Activated naive CD8-positive, alpha-beta T cell (primary cell): Measurements from ENCODE around the gene SPON1.

Experiments
- H3K27ac Mint-ChIP-seq: one replicate; pipeline ENCODE4 v1.8.0; 2021; ENCODE audit warnings: mixed read lengths
- H3K27me3 Mint-ChIP-seq: one replicate; pipeline ENCODE4 v1.8.0; 2021; ENCODE audit warnings: mixed read lengths
- H3K36me3 Mint-ChIP-seq: one replicate; pipeline ENCODE4 v1.8.0; 2021; ENCODE audit warnings: mixed read lengths
- H3K4me1 Mint-ChIP-seq: one replicate; pipeline ENCODE4 v1.8.0; 2021; ENCODE audit warnings: low read depth, mixed read lengths
- H3K4me3 Mint-ChIP-seq: one replicate; pipeline ENCODE4 v1.8.0; 2021; ENCODE audit warnings: mild to moderate bottlenecking, mixed read lengths
- H3K9me3 Mint-ChIP-seq: one replicate; pipeline ENCODE4 v1.8.0; 2021; ENCODE audit warnings: low read depth, mixed read lengths

SPON1 gene

GRCh38 chr11:14288189-14288935, 325.8 kb downstream of the SPON1 start:
- H3K4me1 Mint-ChIP-seq = no peaks in the 10 kb centered on the region
- no peaks in the 10 kb centered on the region for H3K9me3 Mint-ChIP-seq
- H3K27me3 Mint-ChIP-seq = no peaks in the 10 kb centered on the region
- peak overlapping the region; percentile 3 for H3K27ac Mint-ChIP-seq
- peaks cover 20% of the 10 kb centered on the region for H3K36me3 Mint-ChIP-seq
- no peak overlapping the region for H3K4me3 Mint-ChIP-seq

GRCh38 chr11:14290422-14290821, 327.9 kb downstream of the SPON1 start:
- H3K27me3 Mint-ChIP-seq = no peaks in the 10 kb centered on the region
- H3K4me3 Mint-ChIP-seq = no peak overlapping the region
- H3K36me3 Mint-ChIP-seq = peaks cover 27% of the 10 kb centered on the region
- H3K4me1 Mint-ChIP-seq = no peaks in the 10 kb centered on the region
- H3K27ac Mint-ChIP-seq = no peak overlapping the region
- H3K9me3 Mint-ChIP-seq = no peaks in the 10 kb centered on the region

- peaks cover 10% of the 10 kb centered on the region for H3K4me1 Mint-ChIP-seq
- H3K36me3 Mint-ChIP-seq = no peaks in the 10 kb centered on the region
- H3K27ac Mint-ChIP-seq = no peak overlapping the region
- H3K9me3 Mint-ChIP-seq = no peaks in the 10 kb centered on the region
- no peaks in the 10 kb centered on the region for H3K27me3 Mint-ChIP-seq
- no peak overlapping the region for H3K4me3 Mint-ChIP-seq
Observed at GRCh38 chr11:14299921-14300320, 337.4 kb downstream of the SPON1 start.

- H3K27ac Mint-ChIP-seq = no peak overlapping the region
- no peaks in the 10 kb centered on the region for H3K36me3 Mint-ChIP-seq
- H3K9me3 Mint-ChIP-seq = no peaks in the 10 kb centered on the region
- H3K4me3 Mint-ChIP-seq = no peak overlapping the region
- no peaks in the 10 kb centered on the region for H3K27me3 Mint-ChIP-seq
- peaks cover 10% of the 10 kb centered on the region for H3K4me1 Mint-ChIP-seq
Observed at GRCh38 chr11:14300661-14301304, 338.3 kb downstream of the SPON1 start.

- H3K4me1 Mint-ChIP-seq = peaks cover 7% of the 10 kb centered on the region
- H3K27ac Mint-ChIP-seq = no peak overlapping the region
- no peaks in the 10 kb centered on the region for H3K27me3 Mint-ChIP-seq
- no peak overlapping the region for H3K4me3 Mint-ChIP-seq
- H3K36me3 Mint-ChIP-seq = no peaks in the 10 kb centered on the region
- H3K9me3 Mint-ChIP-seq = no peaks in the 10 kb centered on the region
Observed at GRCh38 chr11:14304601-14305000, 342.1 kb downstream of the SPON1 start.

GRCh38 chr11:14305649-14306048, 343.1 kb downstream of the SPON1 start:
- no peak overlapping the region for H3K4me3 Mint-ChIP-seq

GRCh38 chr11:14306481-14306880, 344.0 kb downstream of the SPON1 start:
- no peak overlapping the region for H3K4me3 Mint-ChIP-seq
- H3K27ac Mint-ChIP-seq = no peak overlapping the region
- no peaks in the 10 kb centered on the region for H3K36me3 Mint-ChIP-seq
- H3K27me3 Mint-ChIP-seq = no peaks in the 10 kb centered on the region
- H3K9me3 Mint-ChIP-seq = no peaks in the 10 kb centered on the region
- peaks cover 7% of the 10 kb centered on the region for H3K4me1 Mint-ChIP-seq

More at GRCh38 chr11:14305649-14306048, 343.1 kb downstream of the SPON1 start:
- Mint-ChIP-seq H3K9me3 (no peaks in the 10 kb centered on the region), H3K4me1 (peaks cover 7% of the 10 kb centered on the region), H3K27ac (no peak overlapping the region), H3K36me3 (no peaks in the 10 kb centered on the region), H3K27me3 (no peaks in the 10 kb centered on the region)

- Mint-ChIP-seq H3K4me3 (no peak overlapping the region), H3K27me3 (no peaks in the 10 kb centered on the region), H3K27ac (no peak overlapping the region), H3K36me3 (no peaks in the 10 kb centered on the region), H3K9me3 (no peaks in the 10 kb centered on the region), H3K4me1 (peaks cover 16% of the 10 kb centered on the region)
Observed at GRCh38 chr11:14308114-14308896, 345.8 kb downstream of the SPON1 start.

- H3K27ac Mint-ChIP-seq = no peak overlapping the region
- H3K9me3 Mint-ChIP-seq = no peaks in the 10 kb centered on the region
- H3K36me3 Mint-ChIP-seq = no peaks in the 10 kb centered on the region
- H3K27me3 Mint-ChIP-seq = no peaks in the 10 kb centered on the region
- peaks cover 21% of the 10 kb centered on the region for H3K4me1 Mint-ChIP-seq
- no peak overlapping the region for H3K4me3 Mint-ChIP-seq
Observed at GRCh38 chr11:14308897-14309387, 346.4 kb downstream of the SPON1 start.

- peaks cover 27% of the 10 kb centered on the region for H3K4me1 Mint-ChIP-seq
- no peaks in the 10 kb centered on the region for H3K27me3 Mint-ChIP-seq
Observed at GRCh38 chr11:14309425-14310192, 347.1 kb downstream of the SPON1 start.

GRCh38 chr11:14310679-14311078, 348.2 kb downstream of the SPON1 start:
- Mint-ChIP-seq H3K36me3 (no peaks in the 10 kb centered on the region), H3K27ac (peak overlapping the region; percentile 13), H3K27me3 (no peaks in the 10 kb centered on the region), H3K4me1 (peaks cover 36% of the 10 kb centered on the region), H3K9me3 (no peaks in the 10 kb centered on the region), H3K4me3 (no peak overlapping the region)

More at GRCh38 chr11:14309425-14310192, 347.1 kb downstream of the SPON1 start:
- H3K4me3 Mint-ChIP-seq = no peak overlapping the region
- no peak overlapping the region for H3K27ac Mint-ChIP-seq
- H3K36me3 Mint-ChIP-seq = no peaks in the 10 kb centered on the region
- H3K9me3 Mint-ChIP-seq = no peaks in the 10 kb centered on the region

- Mint-ChIP-seq H3K9me3 (no peaks in the 10 kb centered on the region), H3K4me1 (peaks cover 44% of the 10 kb centered on the region), H3K27ac (peak overlapping the region; percentile 62), H3K4me3 (no peak overlapping the region), H3K36me3 (no peaks in the 10 kb centered on the region), H3K27me3 (no peaks in the 10 kb centered on the region)
Observed at GRCh38 chr11:14312736-14313438, 350.4 kb downstream of the SPON1 start.

GRCh38 chr11:14314127-14314526, 351.6 kb downstream of the SPON1 start:
- Mint-ChIP-seq H3K36me3 (no peaks in the 10 kb centered on the region), H3K9me3 (no peaks in the 10 kb centered on the region), H3K27ac (peak overlapping the region; percentile 90), H3K4me1 (peaks cover 50% of the 10 kb centered on the region), H3K4me3 (peak overlapping the region; percentile 60), H3K27me3 (no peaks in the 10 kb centered on the region)

- Mint-ChIP-seq H3K4me3 (no peak overlapping the region), H3K4me1 (peaks cover 57% of the 10 kb centered on the region), H3K9me3 (no peaks in the 10 kb centered on the region), H3K27me3 (no peaks in the 10 kb centered on the region), H3K36me3 (no peaks in the 10 kb centered on the region), H3K27ac (peak overlapping the region; percentile 24)
Observed at GRCh38 chr11:14315130-14315529, 352.6 kb downstream of the SPON1 start.
